Neural cell (in vitro differentiated cells): ENCODE results near the gene PGRMC2. TPM values are rescaled to one million over a fixed set of nuclear protein-coding genes. Genes with fewer than 3 reads are reported as not detected.
A peak's percentile ranks its signal among the peaks of the same experiment; 100 is the strongest.

Source experiments
- H2AFZ ChIP-seq: fragments of 200-600, 300-800 bp; sonication (generic), shearing (Covaris generic); 2 replicates; pipeline ENCODE4 v1.6.0; 2014; ENCODE audit warnings: low read depth, mild to moderate bottlenecking, antibody characterized with exemption, low read length, moderate library complexity
- H3F3A ChIP-seq: fragments of 200-600 bp; shearing (Covaris generic); 2 replicates; pipeline ENCODE4 v1.6.1; 2016; ENCODE audit warnings: mild to moderate bottlenecking, moderate library complexity, mixed read lengths, antibody characterized with exemption, low read length; ENCODE audit not compliant: insufficient read depth, poor library complexity, severe bottlenecking
- H3K27ac ChIP-seq: fragments of 200-600, 300-800 bp; sonication (generic), shearing (Covaris generic); 2 replicates; pipeline ENCODE4 v1.5.1; 2014; ENCODE audit warnings: mild to moderate bottlenecking, low read length, moderate library complexity
- H3K27me3 ChIP-seq: fragments of 300-800, 200-600 bp; sonication (generic), shearing (Covaris generic); 2 replicates; pipeline ENCODE4 v1.6.0; 2014; ENCODE audit warnings: mild to moderate bottlenecking, low read depth, low read length, moderate library complexity; ENCODE audit not compliant: insufficient read depth
- H3K36me3 ChIP-seq: fragments of 300-800, 200-600 bp; sonication (generic), shearing (Covaris generic); 2 replicates; pipeline ENCODE4 v1.5.1; 2014; ENCODE audit warnings: mild to moderate bottlenecking, antibody characterized with exemption, low read length, moderate library complexity; ENCODE audit not compliant: insufficient read depth
- H3K4me2 ChIP-seq: fragments of 300-800, 200-600 bp; sonication (generic), shearing (Covaris generic); 2 replicates; pipeline ENCODE4 v1.6.0; 2014; ENCODE audit warnings: mild to moderate bottlenecking, low read length
- H3K4me3 ChIP-seq: fragments of 300-800, 200-600 bp; sonication (generic), shearing (Covaris generic); 2 replicates; pipeline ENCODE4 v1.5.1; 2014; ENCODE audit warnings: mild to moderate bottlenecking, low read length, moderate library complexity
- H3K79me2 ChIP-seq: fragments of 200-600 bp; shearing (Covaris generic); replicated peaks from 2 replicates; pipeline ENCODE4 v1.6.0; 2014; ENCODE audit warnings: mild to moderate bottlenecking, low read length, moderate library complexity; ENCODE audit not compliant: insufficient read depth
- H3K9ac ChIP-seq: fragments of 300-800, 200-600 bp; sonication (generic), shearing (Covaris generic); 2 replicates; pipeline ENCODE4 v1.6.1; 2016; ENCODE audit warnings: mild to moderate bottlenecking, low read length, mixed read lengths
- H3K9me2 ChIP-seq: fragments of 200-600 bp; shearing (Covaris generic); 2 replicates; pipeline ENCODE4 v1.6.1; 2016; ENCODE audit warnings: mild to moderate bottlenecking, low read length, mixed read lengths; ENCODE audit not compliant: insufficient read depth
- H3K9me3 ChIP-seq: fragments of 200-600, 300-800 bp; sonication (generic), shearing (Covaris generic); 2 replicates; pipeline ENCODE4 v1.6.1; 2016; ENCODE audit warnings: mild to moderate bottlenecking, mixed run types, low read length, moderate library complexity, mixed read lengths
- H4K20me1 ChIP-seq: fragments of 200-600 bp; shearing (Covaris generic); 2 replicates; pipeline ENCODE4 v1.6.1; 2016; ENCODE audit warnings: mild to moderate bottlenecking, mixed run types; ENCODE audit not compliant: insufficient read depth
- EP300 ChIP-seq: fragments of 450-650 bp; conservative IDR thresholded peaks from 2 replicates; pipeline ENCODE4 v1.6.1; 2014; ENCODE audit warnings: antibody characterized with exemption, mild to moderate bottlenecking, moderate library complexity; ENCODE audit not compliant: poor library complexity, severe bottlenecking
- EZH2 ChIP-seq: fragments of 200-600, 300-800 bp; shearing (Covaris generic), sonication (generic); IDR thresholded peaks from 2 replicates; pipeline ENCODE4 v1.6.1; 2014; ENCODE audit warnings: antibody characterized with exemption, low read length, borderline replicate concordance, mild to moderate bottlenecking; ENCODE audit not compliant: insufficient read depth, poor library complexity, severe bottlenecking
- MXI1 ChIP-seq: fragments of 450-650 bp; conservative IDR thresholded peaks from 2 replicates; pipeline ENCODE4 v1.6.1; 2014; ENCODE audit warnings: antibody characterized with exemption, mild to moderate bottlenecking; ENCODE audit not compliant: poor library complexity, severe bottlenecking
- POLR2AphosphoS5 ChIP-seq: IDR thresholded peaks from 2 replicates; pipeline ENCODE4 v1.6.1; 2012
- RAD21 ChIP-seq: fragments of 450-650 bp; conservative IDR thresholded peaks from 2 replicates; pipeline ENCODE4 v1.6.1; 2014; ENCODE audit warnings: antibody characterized with exemption, mild to moderate bottlenecking, moderate library complexity
- SMC3 ChIP-seq: fragments of 450-650 bp; conservative IDR thresholded peaks from 2 replicates; pipeline ENCODE4 v1.6.1; 2014; ENCODE audit warnings: antibody characterized with exemption, mild to moderate bottlenecking, moderate library complexity; ENCODE audit not compliant: poor library complexity
- TAF1 ChIP-seq: IDR thresholded peaks from 2 replicates; pipeline ENCODE4 v1.6.1; 2012; ENCODE audit warnings: low read depth
- polyA plus RNA-seq: library from polyadenylated mRNA; depleted of rRNA; stranded (reverse); fragments of >200 nt; gene quantifications from 2 replicates; pipeline ENCODE4 v1.2.3, GENCODE V29; 2014
- TF ChIP-seq, protein P1 (sequence below): IDR thresholded peaks from 2 replicates; pipeline ENCODE4 v1.6.1; 2012; ENCODE audit warnings: borderline replicate concordance
- TF ChIP-seq, protein P2 (sequence below): fragments of 450-650 bp; IDR thresholded peaks from 2 replicates; pipeline ENCODE4 v1.5.1; 2014; ENCODE audit warnings: antibody characterized with exemption, mild to moderate bottlenecking, moderate library complexity; ENCODE audit not compliant: poor library complexity, severe bottlenecking

PGRMC2 gene
- polyA plus RNA-seq, 1 donor from 2014 or later = 16.5 TPM

DNA sequence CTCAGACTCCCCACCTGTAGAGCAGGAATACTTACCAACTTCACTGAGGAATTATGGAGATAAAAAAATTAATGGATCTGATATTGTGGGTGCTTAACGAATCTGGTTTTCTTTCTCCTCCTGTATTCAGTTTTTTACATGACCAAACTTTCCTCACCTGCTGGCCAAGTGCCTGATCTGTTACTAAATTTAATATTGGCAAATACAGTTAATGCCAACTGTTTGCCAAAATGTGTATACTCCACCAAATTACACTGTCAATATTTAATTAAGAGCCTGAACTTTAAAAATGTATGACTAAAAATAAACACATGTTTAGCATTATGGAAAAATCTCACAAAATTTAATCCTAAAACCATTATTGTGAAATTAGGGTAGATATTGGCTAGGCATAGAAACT is 3.3 kb downstream of the PGRMC2 start:
- H3K4me3 ChIP-seq = peak overlapping the region; percentile 83
- H3K4me2 ChIP-seq = no peak overlapping the region
- no peak overlapping the region for H2AFZ ChIP-seq
- no peaks in the 10 kb centered on the region for H3K9me3 ChIP-seq
- peaks cover 75% of the 10 kb centered on the region for H3K79me2 ChIP-seq
- H3F3A ChIP-seq = no peaks in the 10 kb centered on the region
- no peak for TF ChIP-seq POLR2AphosphoS5
- TF ChIP-seq SMC3 = no peak
- TF ChIP-seq TAF1 = no peak
- no peak for TF ChIP-seq EP300
- TF ChIP-seq, protein P1, sequence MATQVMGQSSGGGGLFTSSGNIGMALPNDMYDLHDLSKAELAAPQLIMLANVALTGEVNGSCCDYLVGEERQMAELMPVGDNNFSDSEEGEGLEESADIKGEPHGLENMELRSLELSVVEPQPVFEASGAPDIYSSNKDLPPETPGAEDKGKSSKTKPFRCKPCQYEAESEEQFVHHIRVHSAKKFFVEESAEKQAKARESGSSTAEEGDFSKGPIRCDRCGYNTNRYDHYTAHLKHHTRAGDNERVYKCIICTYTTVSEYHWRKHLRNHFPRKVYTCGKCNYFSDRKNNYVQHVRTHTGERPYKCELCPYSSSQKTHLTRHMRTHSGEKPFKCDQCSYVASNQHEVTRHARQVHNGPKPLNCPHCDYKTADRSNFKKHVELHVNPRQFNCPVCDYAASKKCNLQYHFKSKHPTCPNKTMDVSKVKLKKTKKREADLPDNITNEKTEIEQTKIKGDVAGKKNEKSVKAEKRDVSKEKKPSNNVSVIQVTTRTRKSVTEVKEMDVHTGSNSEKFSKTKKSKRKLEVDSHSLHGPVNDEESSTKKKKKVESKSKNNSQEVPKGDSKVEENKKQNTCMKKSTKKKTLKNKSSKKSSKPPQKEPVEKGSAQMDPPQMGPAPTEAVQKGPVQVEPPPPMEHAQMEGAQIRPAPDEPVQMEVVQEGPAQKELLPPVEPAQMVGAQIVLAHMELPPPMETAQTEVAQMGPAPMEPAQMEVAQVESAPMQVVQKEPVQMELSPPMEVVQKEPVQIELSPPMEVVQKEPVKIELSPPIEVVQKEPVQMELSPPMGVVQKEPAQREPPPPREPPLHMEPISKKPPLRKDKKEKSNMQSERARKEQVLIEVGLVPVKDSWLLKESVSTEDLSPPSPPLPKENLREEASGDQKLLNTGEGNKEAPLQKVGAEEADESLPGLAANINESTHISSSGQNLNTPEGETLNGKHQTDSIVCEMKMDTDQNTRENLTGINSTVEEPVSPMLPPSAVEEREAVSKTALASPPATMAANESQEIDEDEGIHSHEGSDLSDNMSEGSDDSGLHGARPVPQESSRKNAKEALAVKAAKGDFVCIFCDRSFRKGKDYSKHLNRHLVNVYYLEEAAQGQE = no peak
- TF ChIP-seq MXI1 = no peak
- no peak for TF ChIP-seq RAD21
- no peaks in the 10 kb centered on the region for H3K36me3 ChIP-seq
- H3K27ac ChIP-seq = no peak overlapping the region
- no peak overlapping the region for H3K9ac ChIP-seq
- no peaks in the 10 kb centered on the region for H3K27me3 ChIP-seq
- no peaks in the 10 kb centered on the region for H3K9me2 ChIP-seq
- H4K20me1 ChIP-seq = no peaks in the 10 kb centered on the region

DNA sequence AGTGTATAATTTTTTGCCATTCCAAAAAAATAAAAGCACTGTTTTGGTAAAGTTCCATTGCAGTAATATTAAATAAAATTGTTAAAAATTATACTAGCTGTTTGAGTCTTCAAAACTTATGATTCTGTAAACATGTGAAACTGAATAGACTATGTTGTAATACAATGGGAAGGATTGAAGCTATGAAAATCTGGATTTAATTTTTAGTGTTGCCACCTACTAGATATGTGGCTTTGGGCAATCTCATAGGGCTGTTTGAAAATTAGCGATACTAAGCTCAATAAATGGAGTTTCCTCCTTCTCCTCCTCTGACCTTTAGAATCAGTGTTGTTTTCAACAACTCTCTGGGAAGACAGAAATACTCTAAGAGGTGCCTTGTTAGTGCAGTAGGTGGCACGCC is 4.5 kb downstream of the PGRMC2 start:
- Histone ChIP-seq H3K4me3 (no peak overlapping the region), H3K27me3 (no peaks in the 10 kb centered on the region), H3F3A (no peaks in the 10 kb centered on the region), H3K4me2 (no peak overlapping the region), H3K79me2 (peaks cover 88% of the 10 kb centered on the region), H3K27ac (no peak overlapping the region), H3K9ac (no peak overlapping the region), H3K9me3 (no peaks in the 10 kb centered on the region), H4K20me1 (no peaks in the 10 kb centered on the region), H2AFZ (no peak overlapping the region), H3K9me2 (no peaks in the 10 kb centered on the region), H3K36me3 (no peaks in the 10 kb centered on the region)
- no peak for TF ChIP-seq TAF1
- no peak for TF ChIP-seq MXI1
- TF ChIP-seq, protein P1 = no peak
- no peak for TF ChIP-seq EZH2
- TF ChIP-seq RAD21 = no peak
- TF ChIP-seq, protein P2, sequence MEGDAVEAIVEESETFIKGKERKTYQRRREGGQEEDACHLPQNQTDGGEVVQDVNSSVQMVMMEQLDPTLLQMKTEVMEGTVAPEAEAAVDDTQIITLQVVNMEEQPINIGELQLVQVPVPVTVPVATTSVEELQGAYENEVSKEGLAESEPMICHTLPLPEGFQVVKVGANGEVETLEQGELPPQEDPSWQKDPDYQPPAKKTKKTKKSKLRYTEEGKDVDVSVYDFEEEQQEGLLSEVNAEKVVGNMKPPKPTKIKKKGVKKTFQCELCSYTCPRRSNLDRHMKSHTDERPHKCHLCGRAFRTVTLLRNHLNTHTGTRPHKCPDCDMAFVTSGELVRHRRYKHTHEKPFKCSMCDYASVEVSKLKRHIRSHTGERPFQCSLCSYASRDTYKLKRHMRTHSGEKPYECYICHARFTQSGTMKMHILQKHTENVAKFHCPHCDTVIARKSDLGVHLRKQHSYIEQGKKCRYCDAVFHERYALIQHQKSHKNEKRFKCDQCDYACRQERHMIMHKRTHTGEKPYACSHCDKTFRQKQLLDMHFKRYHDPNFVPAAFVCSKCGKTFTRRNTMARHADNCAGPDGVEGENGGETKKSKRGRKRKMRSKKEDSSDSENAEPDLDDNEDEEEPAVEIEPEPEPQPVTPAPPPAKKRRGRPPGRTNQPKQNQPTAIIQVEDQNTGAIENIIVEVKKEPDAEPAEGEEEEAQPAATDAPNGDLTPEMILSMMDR = no peak
- no peak for TF ChIP-seq POLR2AphosphoS5
- no peak for TF ChIP-seq EP300
- no peak for TF ChIP-seq SMC3
